ENCODE results near the gene NCBP3.

The NCBP3 gene

DNA sequence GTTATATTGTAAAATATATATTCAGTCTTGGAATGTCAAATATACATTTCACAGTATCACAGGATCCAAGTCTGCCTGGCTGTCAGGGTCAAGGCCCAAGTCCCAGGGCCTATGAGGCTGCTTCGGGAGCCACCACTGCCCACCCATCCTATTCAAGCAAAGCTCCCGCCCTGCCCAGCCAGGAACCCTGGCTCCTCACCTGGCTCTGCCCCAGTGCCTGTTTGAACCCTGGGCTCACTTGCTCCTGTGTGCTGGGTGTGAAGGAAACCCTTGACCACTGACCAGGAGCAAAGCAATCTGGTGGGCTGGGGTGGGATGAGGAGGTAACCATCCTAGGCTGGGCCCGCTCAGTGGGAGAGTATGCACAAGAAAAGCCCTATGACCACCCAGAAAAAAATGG, 72.1 kb downstream of the NCBP3 start:
- no peaks in the 10 kb centered on the region for H3K27me3 ChIP-seq (ENCODE audit: control insufficient read depth in 1 of 2, insufficient read depth in 2 of 2, low read length in 2 of 2)
- H3K9ac ChIP-seq (ENCODE audit: low read depth in 1 of 2, low read length in 2 of 2), result no peak overlapping the region
- no peak overlapping the region for H3K27ac ChIP-seq (ENCODE audit: low read depth, low read length)
- H3K4me1 ChIP-seq (ENCODE audit: control insufficient read depth in 1 of 2, insufficient read depth in 2 of 2, low read length in 2 of 2), result no peaks in the 10 kb centered on the region
- H3K36me3 ChIP-seq (ENCODE audit: control insufficient read depth in 1 of 2, insufficient read depth in 2 of 2, low read length in 2 of 2), result no peaks in the 10 kb centered on the region
- H3K9me3 ChIP-seq (ENCODE audit: control insufficient read depth in 1 of 2, low read length in 2 of 2), result no peaks in the 10 kb centered on the region
- no peak overlapping the region for H3K4me3 ChIP-seq (ENCODE audit: low read depth in 1 of 2, low read length in 2 of 2)

DNA sequence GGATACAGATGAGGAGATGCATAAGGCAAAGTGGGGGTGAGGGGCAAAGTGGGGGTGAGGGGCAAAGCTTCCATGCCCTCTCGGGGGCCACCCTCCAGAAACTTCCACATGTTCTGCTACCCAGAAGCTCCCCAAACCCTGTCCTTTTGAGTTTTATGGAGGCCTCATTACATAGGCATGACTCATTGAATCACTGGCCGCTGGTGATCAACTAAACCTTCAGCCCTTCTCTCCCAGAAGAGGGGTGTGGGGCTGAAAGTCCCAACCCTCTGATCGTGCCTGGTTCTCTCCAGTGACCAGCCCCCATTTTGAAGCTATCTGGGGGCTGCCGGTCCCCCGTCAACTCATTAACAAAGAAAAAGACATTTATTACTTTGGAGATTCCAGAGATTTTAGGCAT, 72.5 kb downstream of the NCBP3 start:
- H3K27ac ChIP-seq (ENCODE audit: low read depth, low read length), result no peak overlapping the region
- no peak overlapping the region for H3K4me3 ChIP-seq (ENCODE audit: low read depth in 1 of 2, low read length in 2 of 2)
- H3K9ac ChIP-seq (ENCODE audit: low read depth in 1 of 2, low read length in 2 of 2), result no peak overlapping the region
- H3K4me1 ChIP-seq (ENCODE audit: control insufficient read depth in 1 of 2, insufficient read depth in 2 of 2, low read length in 2 of 2), result no peaks in the 10 kb centered on the region
- H3K27me3 ChIP-seq (ENCODE audit: control insufficient read depth in 1 of 2, insufficient read depth in 2 of 2, low read length in 2 of 2), result no peaks in the 10 kb centered on the region
- no peaks in the 10 kb centered on the region for H3K36me3 ChIP-seq (ENCODE audit: control insufficient read depth in 1 of 2, insufficient read depth in 2 of 2, low read length in 2 of 2)
- H3K9me3 ChIP-seq (ENCODE audit: control insufficient read depth in 1 of 2, low read length in 2 of 2), result no peaks in the 10 kb centered on the region

DNA sequence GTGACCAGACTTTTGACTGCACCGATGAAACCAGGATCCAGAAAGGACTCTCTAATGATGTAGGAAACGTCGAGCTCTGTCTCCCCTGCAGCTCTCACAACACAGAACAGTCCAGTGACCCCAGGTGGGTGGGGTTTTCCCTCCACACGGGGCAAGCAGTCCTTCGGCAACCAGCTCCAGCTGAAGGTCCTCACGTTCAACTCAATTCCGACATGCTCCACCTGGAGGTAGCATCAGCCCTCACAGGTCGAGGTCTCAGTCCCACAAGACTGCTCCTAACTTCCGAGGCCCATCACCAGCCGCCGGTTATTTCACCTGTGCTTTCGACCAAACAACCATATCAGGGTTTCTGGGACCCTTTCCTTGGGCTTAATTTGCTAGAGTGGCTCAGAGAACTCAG, 73.3 kb downstream of the NCBP3 start:
- Histone ChIP-seq H3K27ac (ENCODE audit: low read depth, low read length) (no peak overlapping the region), H3K9me3 (ENCODE audit: control insufficient read depth in 1 of 2, low read length in 2 of 2) (no peaks in the 10 kb centered on the region), H3K9ac (ENCODE audit: low read depth in 1 of 2, low read length in 2 of 2) (no peak overlapping the region), H3K36me3 (ENCODE audit: control insufficient read depth in 1 of 2, insufficient read depth in 2 of 2, low read length in 2 of 2) (no peaks in the 10 kb centered on the region), H3K4me1 (ENCODE audit: control insufficient read depth in 1 of 2, insufficient read depth in 2 of 2, low read length in 2 of 2) (no peaks in the 10 kb centered on the region), H3K4me3 (ENCODE audit: low read depth in 1 of 2, low read length in 2 of 2) (no peak overlapping the region), H3K27me3 (ENCODE audit: control insufficient read depth in 1 of 2, insufficient read depth in 2 of 2, low read length in 2 of 2) (no peaks in the 10 kb centered on the region)

GRCh38 chr17:3771140-3771539, 74.9 kb downstream of the NCBP3 start:
- no peak overlapping the region for H3K27ac ChIP-seq (ENCODE audit: low read depth, low read length)
- H3K4me1 ChIP-seq (ENCODE audit: control insufficient read depth in 1 of 2, insufficient read depth in 2 of 2, low read length in 2 of 2), result no peaks in the 10 kb centered on the region
- H3K4me3 ChIP-seq (ENCODE audit: low read depth in 1 of 2, low read length in 2 of 2), result no peak overlapping the region

GRCh38 chr17:3770466-3770865, 75.6 kb downstream of the NCBP3 start:
- Histone ChIP-seq H3K9ac (ENCODE audit: low read depth in 1 of 2, low read length in 2 of 2) (no peak overlapping the region), H3K4me3 (ENCODE audit: low read depth in 1 of 2, low read length in 2 of 2) (no peak overlapping the region), H3K4me1 (ENCODE audit: control insufficient read depth in 1 of 2, insufficient read depth in 2 of 2, low read length in 2 of 2) (peaks cover 0 to 3% of the 10 kb centered on the region in 2 donors), H3K27me3 (ENCODE audit: control insufficient read depth in 1 of 2, insufficient read depth in 2 of 2, low read length in 2 of 2) (no peaks in the 10 kb centered on the region), H3K27ac (ENCODE audit: low read depth, low read length) (no peak overlapping the region), H3K36me3 (ENCODE audit: control insufficient read depth in 1 of 2, insufficient read depth in 2 of 2, low read length in 2 of 2) (no peaks in the 10 kb centered on the region), H3K9me3 (ENCODE audit: control insufficient read depth in 1 of 2, low read length in 2 of 2) (no peaks in the 10 kb centered on the region)

More at GRCh38 chr17:3771140-3771539, 74.9 kb downstream of the NCBP3 start:
- Histone ChIP-seq H3K36me3 (ENCODE audit: control insufficient read depth in 1 of 2, insufficient read depth in 2 of 2, low read length in 2 of 2) (no peaks in the 10 kb centered on the region), H3K9me3 (ENCODE audit: control insufficient read depth in 1 of 2, low read length in 2 of 2) (no peaks in the 10 kb centered on the region), H3K9ac (ENCODE audit: low read depth in 1 of 2, low read length in 2 of 2) (no peak overlapping the region), H3K27me3 (ENCODE audit: control insufficient read depth in 1 of 2, insufficient read depth in 2 of 2, low read length in 2 of 2) (no peaks in the 10 kb centered on the region)

DNA sequence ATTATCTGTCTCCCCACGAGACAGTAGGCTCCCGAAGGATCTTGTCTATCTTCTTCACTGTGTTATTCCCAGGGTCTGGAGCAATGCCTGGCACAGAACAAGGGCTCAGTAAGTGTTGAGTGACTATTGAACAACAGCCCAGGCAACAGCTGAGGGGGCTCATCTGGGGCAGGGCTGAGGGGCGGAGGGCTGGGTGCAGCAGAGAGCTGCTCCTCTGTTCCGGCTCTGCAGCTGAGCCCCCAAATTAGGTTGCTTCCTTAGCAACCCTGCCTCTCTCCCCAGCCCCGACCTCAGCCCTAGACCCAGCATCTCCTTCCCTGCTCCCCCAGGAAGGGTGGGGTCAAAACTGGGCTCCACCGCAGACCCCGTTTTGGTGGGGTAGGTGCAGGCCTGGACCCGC, 77.3 kb downstream of the NCBP3 start:
- H3K27ac ChIP-seq (ENCODE audit: low read depth, low read length), result no peak overlapping the region
- H3K9ac ChIP-seq (ENCODE audit: low read depth in 1 of 2, low read length in 2 of 2), result no peak overlapping the region
- H3K4me3 ChIP-seq (ENCODE audit: low read depth in 1 of 2, low read length in 2 of 2), result no peak overlapping the region

GRCh38 chr17:3768341-3768740, 77.7 kb downstream of the NCBP3 start:
- Histone ChIP-seq H3K4me3 (ENCODE audit: low read depth in 1 of 2, low read length in 2 of 2) (no peak overlapping the region), H3K27ac (ENCODE audit: low read depth, low read length) (no peak overlapping the region), H3K4me1 (ENCODE audit: control insufficient read depth in 1 of 2, insufficient read depth in 2 of 2, low read length in 2 of 2) (peaks cover 0 to 5% of the 10 kb centered on the region in 2 donors), H3K36me3 (ENCODE audit: control insufficient read depth in 1 of 2, insufficient read depth in 2 of 2, low read length in 2 of 2) (no peaks in the 10 kb centered on the region), H3K9ac (ENCODE audit: low read depth in 1 of 2, low read length in 2 of 2) (no peak overlapping the region), H3K27me3 (ENCODE audit: control insufficient read depth in 1 of 2, insufficient read depth in 2 of 2, low read length in 2 of 2) (no peaks in the 10 kb centered on the region), H3K9me3 (ENCODE audit: control insufficient read depth in 1 of 2, low read length in 2 of 2) (no peaks in the 10 kb centered on the region)

More for the DNA sequence above, 77.3 kb downstream of the NCBP3 start:
- Histone ChIP-seq H3K9me3 (ENCODE audit: control insufficient read depth in 1 of 2, low read length in 2 of 2) (no peaks in the 10 kb centered on the region), H3K36me3 (ENCODE audit: control insufficient read depth in 1 of 2, insufficient read depth in 2 of 2, low read length in 2 of 2) (no peaks in the 10 kb centered on the region), H3K4me1 (ENCODE audit: control insufficient read depth in 1 of 2, insufficient read depth in 2 of 2, low read length in 2 of 2) (peaks cover 0 to 5% of the 10 kb centered on the region in 2 donors), H3K27me3 (ENCODE audit: control insufficient read depth in 1 of 2, insufficient read depth in 2 of 2, low read length in 2 of 2) (no peaks in the 10 kb centered on the region)

- H3K36me3 ChIP-seq (ENCODE audit: control insufficient read depth in 1 of 2, insufficient read depth in 2 of 2, low read length in 2 of 2), result no peaks in the 10 kb centered on the region
- no peaks in the 10 kb centered on the region for H3K27me3 ChIP-seq (ENCODE audit: control insufficient read depth in 1 of 2, insufficient read depth in 2 of 2, low read length in 2 of 2)
- no peak overlapping the region for H3K27ac ChIP-seq (ENCODE audit: low read depth, low read length)
- peaks cover 0 to 5% of the 10 kb centered on the region in 2 donors for H3K4me1 ChIP-seq (ENCODE audit: control insufficient read depth in 1 of 2, insufficient read depth in 2 of 2, low read length in 2 of 2)
- H3K4me3 ChIP-seq (ENCODE audit: low read depth in 1 of 2, low read length in 2 of 2), result no peak overlapping the region
- H3K9ac ChIP-seq (ENCODE audit: low read depth in 1 of 2, low read length in 2 of 2), result no peak overlapping the region
- no peaks in the 10 kb centered on the region for H3K9me3 ChIP-seq (ENCODE audit: control insufficient read depth in 1 of 2, low read length in 2 of 2)
Observed at GRCh38 chr17:3766779-3767178, 79.3 kb downstream of the NCBP3 start.

- H3K4me3 ChIP-seq (ENCODE audit: low read depth in 1 of 2, low read length in 2 of 2), result no peak overlapping the region
- H3K27ac ChIP-seq (ENCODE audit: low read depth, low read length), result no peak overlapping the region
- H3K9me3 ChIP-seq (ENCODE audit: control insufficient read depth in 1 of 2, low read length in 2 of 2), result no peaks in the 10 kb centered on the region
- H3K36me3 ChIP-seq (ENCODE audit: control insufficient read depth in 1 of 2, insufficient read depth in 2 of 2, low read length in 2 of 2), result no peaks in the 10 kb centered on the region
- H3K27me3 ChIP-seq (ENCODE audit: control insufficient read depth in 1 of 2, insufficient read depth in 2 of 2, low read length in 2 of 2), result no peaks in the 10 kb centered on the region
- peaks cover 0 to 5% of the 10 kb centered on the region in 2 donors for H3K4me1 ChIP-seq (ENCODE audit: control insufficient read depth in 1 of 2, insufficient read depth in 2 of 2, low read length in 2 of 2)
- H3K9ac ChIP-seq (ENCODE audit: low read depth in 1 of 2, low read length in 2 of 2), result no peak overlapping the region
Observed at GRCh38 chr17:3765981-3766380, 80.1 kb downstream of the NCBP3 start.

- no peak overlapping the region for H3K27ac ChIP-seq (ENCODE audit: low read depth, low read length)
- no peaks in the 10 kb centered on the region for H3K9me3 ChIP-seq (ENCODE audit: control insufficient read depth in 1 of 2, low read length in 2 of 2)
- H3K4me3 ChIP-seq (ENCODE audit: low read depth in 1 of 2, low read length in 2 of 2), result peak overlapping the region; percentile 1 to 28
- H3K4me1 ChIP-seq (ENCODE audit: control insufficient read depth in 1 of 2, insufficient read depth in 2 of 2, low read length in 2 of 2), result peaks cover 0 to 5% of the 10 kb centered on the region in 2 donors
- H3K9ac ChIP-seq (ENCODE audit: low read depth in 1 of 2, low read length in 2 of 2), result peak overlapping the region in 1 of 2 donors; percentile 36
- H3K27me3 ChIP-seq (ENCODE audit: control insufficient read depth in 1 of 2, insufficient read depth in 2 of 2, low read length in 2 of 2), result no peaks in the 10 kb centered on the region
- no peaks in the 10 kb centered on the region for H3K36me3 ChIP-seq (ENCODE audit: control insufficient read depth in 1 of 2, insufficient read depth in 2 of 2, low read length in 2 of 2)
Observed at GRCh38 chr17:3763777-3764170, 82.3 kb downstream of the NCBP3 start.

Measured in duodenal mucosa (tissue), 2 donors.